GM12891 (cell line): ENCODE results near the gene ARHGAP6.

Experiments used
- POLR2A ChIP-seq: IDR thresholded peaks from 2 replicates; pipeline ENCODE4 v1.6.1; 2011; ENCODE audit warnings: low read depth, low read length, control low read depth
- SPI1 ChIP-seq: IDR thresholded peaks from 2 replicates; pipeline ENCODE4 v1.6.1; 2011; ENCODE audit warnings: low read depth, low read length, control low read depth

DNA sequence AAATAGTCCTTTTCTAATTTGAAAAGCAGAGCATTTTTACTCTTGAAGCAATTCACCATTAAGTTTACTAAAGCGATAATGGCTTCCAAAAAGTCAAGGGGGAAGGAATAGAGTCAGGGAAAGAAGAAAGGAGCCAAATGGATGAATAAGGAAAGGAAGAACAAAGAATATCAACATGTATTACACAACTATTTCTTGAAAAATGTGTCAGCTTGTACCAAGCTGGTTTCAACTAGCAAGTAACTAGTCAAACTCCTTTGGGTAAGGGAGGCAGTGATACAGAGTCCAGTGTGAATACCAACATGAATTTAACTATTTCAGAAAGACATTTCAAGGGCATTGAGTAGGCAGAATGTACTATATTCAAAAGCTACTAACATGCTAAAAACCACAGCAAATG is 112.1 kb downstream of the ARHGAP6 start:
- no peak for TF ChIP-seq POLR2A
- no peak for TF ChIP-seq SPI1
